Activated effector memory CD4-positive, alpha-beta T cell treated with anti-CD3 and anti-CD28 coated beads, Interleukin-2, amount 50 U/mL, for 16 hours (primary cell): ENCODE results near the gene CRYBB1.

Source experiments
- DNase-seq: peaks from one replicate; pipeline ENCODE4 v3.0.0-alpha.2; 2020

Gene CRYBB1

DNA sequence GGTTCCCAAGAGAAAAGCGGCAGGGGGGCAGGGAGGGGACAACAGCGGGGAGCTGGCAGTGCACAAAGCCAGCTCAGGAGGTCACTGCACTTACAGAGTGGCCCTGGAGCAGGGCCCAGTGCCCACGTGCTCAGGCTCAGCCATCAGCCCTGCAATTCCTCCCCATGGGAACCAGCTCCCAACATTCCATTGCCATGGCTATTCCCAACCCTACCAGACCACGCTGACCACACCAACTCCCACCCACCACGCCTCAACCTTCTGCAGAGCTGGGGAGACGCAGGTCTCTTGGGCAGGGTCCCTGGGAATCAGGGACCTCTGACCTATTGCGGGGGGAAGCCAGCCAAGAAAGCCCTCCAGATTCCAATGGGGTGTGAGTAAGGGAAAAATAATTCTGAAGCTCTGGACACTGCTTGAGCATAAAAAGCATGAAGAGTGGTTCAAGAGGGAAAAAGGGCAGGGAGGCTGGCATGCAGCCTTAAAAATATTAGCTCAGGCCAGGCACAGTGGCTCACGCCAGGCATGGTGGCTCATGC is 67.3 kb downstream of the CRYBB1 start:
- DNase-seq, result no peak

DNA sequence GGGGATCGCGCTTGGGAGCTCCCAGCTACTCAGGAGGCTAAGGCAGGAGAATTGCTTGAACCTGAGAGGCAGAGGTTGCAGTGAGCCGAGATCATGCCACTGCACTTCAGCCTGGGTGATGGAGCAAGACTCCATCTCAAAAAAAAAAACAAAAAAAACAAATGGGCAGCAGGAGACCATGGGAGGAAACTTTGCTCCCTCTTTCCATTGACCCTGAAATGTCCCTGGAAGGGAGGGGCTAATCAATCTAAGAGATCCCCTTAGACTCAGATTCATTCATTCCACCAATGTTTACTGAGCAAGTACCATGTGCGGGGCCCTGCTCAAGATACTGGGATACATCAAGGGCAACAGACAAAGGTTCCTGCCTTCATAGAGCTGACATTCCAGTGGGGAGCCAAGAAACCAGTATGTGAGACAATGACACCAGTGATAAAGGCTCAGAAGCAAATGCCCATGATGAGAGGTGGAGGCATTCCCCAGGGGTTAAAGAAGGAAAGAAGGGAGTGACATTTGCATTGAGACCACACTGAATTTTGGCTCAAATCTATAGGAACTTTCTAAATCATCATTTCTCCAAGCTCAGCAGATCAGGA is 67.8 kb downstream of the CRYBB1 start:
- DNase-seq, result no peak
